Mesothelial cell of epicardium (in vitro differentiated cells): Measurements from ENCODE around the gene DAPK1. TPM values are rescaled to one million over a fixed set of nuclear protein-coding genes. Genes with fewer than 3 reads are reported as not detected.

Source experiments
- DNase-seq, 2 experiments: peaks; one replicate each; pipeline ENCODE4 v3.0.0; 2021; ENCODE audit warnings: low spot score in 2 of 2; ENCODE audit not compliant: unreplicated experiment in 2 of 2
- H3K27ac Mint-ChIP-seq: 2 replicates; pipeline ENCODE4 v1.8.0; 2021; ENCODE audit warnings: mixed read lengths
- H3K27me3 Mint-ChIP-seq: 2 replicates; pipeline ENCODE4 v1.8.0; 2021; ENCODE audit warnings: low read depth, mixed read lengths
- H3K36me3 Mint-ChIP-seq: 2 replicates; pipeline ENCODE4 v1.8.0; 2021; ENCODE audit warnings: mixed read lengths
- H3K4me1 Mint-ChIP-seq: 2 replicates; pipeline ENCODE4 v1.8.0; 2021; ENCODE audit warnings: mixed read lengths
- H3K4me3 Mint-ChIP-seq: 2 replicates; pipeline ENCODE4 v1.8.0; 2021; ENCODE audit warnings: mild to moderate bottlenecking, moderate library complexity, mixed read lengths
- H3K9me3 Mint-ChIP-seq: 2 replicates; pipeline ENCODE4 v1.8.0; 2021; ENCODE audit warnings: mixed read lengths
- CTCF ChIP-seq: fragments of 200-600 bp; sonication (generic); IDR thresholded peaks from one replicate; pipeline ENCODE4 v1.5.0; 2021; ENCODE audit warnings: antibody characterized with exemption; ENCODE audit not compliant: unreplicated experiment
- total RNA-seq: library from RNA; stranded (reverse); gene quantifications from 3 replicates; pipeline ENCODE4 v1.2.1, GENCODE V29; 2021

DAPK1 gene
- total RNA-seq, 1 donor from 2014 or later, result 239 TPM

GRCh38 chr9:87732344-87732743 is 234.7 kb downstream of the DAPK1 start:
- H3K36me3 Mint-ChIP-seq, result peaks cover 23% of the 10 kb centered on the region
- H3K4me1 Mint-ChIP-seq, result peaks cover 18% of the 10 kb centered on the region
- TF ChIP-seq CTCF, result no peak
- H3K4me3 Mint-ChIP-seq, result no peak overlapping the region
- no peak for DNase-seq
- no peak overlapping the region for H3K27ac Mint-ChIP-seq
- no peaks in the 10 kb centered on the region for H3K27me3 Mint-ChIP-seq
- H3K9me3 Mint-ChIP-seq, result peaks cover 9% of the 10 kb centered on the region

- Mint-ChIP-seq H3K27ac (no peak overlapping the region), H3K36me3 (peaks cover 21% of the 10 kb centered on the region), H3K4me1 (peaks cover 15% of the 10 kb centered on the region), H3K9me3 (peaks cover 12% of the 10 kb centered on the region), H3K27me3 (no peaks in the 10 kb centered on the region), H3K4me3 (no peak overlapping the region)
- DNase-seq, result no peak
- no peak for TF ChIP-seq CTCF
These were observed 235.1 kb downstream of the DAPK1 start for GRCh38 chr9:87732756-87733155.

GRCh38 chr9:87733273-87734052 is 235.8 kb downstream of the DAPK1 start:
- Mint-ChIP-seq H3K27me3 (no peaks in the 10 kb centered on the region), H3K4me1 (peaks cover 8% of the 10 kb centered on the region), H3K27ac (no peak overlapping the region), H3K9me3 (peaks cover 13% of the 10 kb centered on the region), H3K36me3 (peaks cover 14% of the 10 kb centered on the region), H3K4me3 (no peak overlapping the region)
- no peak for DNase-seq
- TF ChIP-seq CTCF, result no peak

- TF ChIP-seq CTCF, result no peak
- Mint-ChIP-seq H3K9me3 (peaks cover 13% of the 10 kb centered on the region), H3K4me3 (no peak overlapping the region), H3K4me1 (peaks cover 3% of the 10 kb centered on the region), H3K27ac (no peak overlapping the region), H3K36me3 (peaks cover 11% of the 10 kb centered on the region), H3K27me3 (no peaks in the 10 kb centered on the region)
- no peak for DNase-seq
These were observed 236.4 kb downstream of the DAPK1 start for GRCh38 chr9:87734106-87734505.

GRCh38 chr9:87739546-87739945 is 241.9 kb downstream of the DAPK1 start:
- no peak for DNase-seq
- no peaks in the 10 kb centered on the region for H3K27me3 Mint-ChIP-seq
- H3K4me3 Mint-ChIP-seq, result no peak overlapping the region
- peaks cover 1% of the 10 kb centered on the region for H3K36me3 Mint-ChIP-seq
- peaks cover 5% of the 10 kb centered on the region for H3K4me1 Mint-ChIP-seq
- H3K27ac Mint-ChIP-seq, result no peak overlapping the region
- no peak for TF ChIP-seq CTCF
- peaks cover 33% of the 10 kb centered on the region for H3K9me3 Mint-ChIP-seq
